ENCODE data around the gene VPS39.
A peak's percentile ranks its signal among the peaks of the same experiment; 100 is the strongest.

VPS39 gene

GRCh38 chr15:42165106-42165505 is 43.0 kb downstream of the VPS39 start:
- no peak for DNase-seq (ENCODE audit: insufficient read length, low spot score)
- no peak for FAIRE-seq
- TF ChIP-seq POLR2A (IDR thresholded peaks at IDR 0.05; ENCODE audit: low read depth, low read length), result no peak
- TF ChIP-seq PAX5 (IDR thresholded peaks at IDR 0.05; ENCODE audit: insufficient read depth, low read length, severe bottlenecking), result no peak
- TF ChIP-seq SPI1 (IDR thresholded peaks at IDR 0.05; ENCODE audit: low read depth, low read length), result no peak
- TF ChIP-seq TAF1 (IDR thresholded peaks at IDR 0.05; ENCODE audit: low read depth, low read length), result no peak
- no peak for TF ChIP-seq POLR2AphosphoS5 (IDR thresholded peaks at IDR 0.05; ENCODE audit: low read depth, low read length)
- TF ChIP-seq POU2F2 (IDR thresholded peaks at IDR 0.05; ENCODE audit: low read depth, low read length), result no peak

GRCh38 chr15:42163947-42164550 is 44.1 kb downstream of the VPS39 start:
- no peak for FAIRE-seq
- TF ChIP-seq POLR2AphosphoS5 (IDR thresholded peaks at IDR 0.05; ENCODE audit: low read depth, low read length) (no peak), POLR2A (IDR thresholded peaks at IDR 0.05; ENCODE audit: low read depth, low read length) (no peak), POU2F2 (IDR thresholded peaks at IDR 0.05; ENCODE audit: low read depth, low read length) (no peak), SPI1 (IDR thresholded peaks at IDR 0.05; ENCODE audit: low read depth, low read length) (no peak)

GRCh38 chr15:42163291-42163690 is 44.8 kb downstream of the VPS39 start:
- FAIRE-seq, result no peak
- no peak for TF ChIP-seq PAX5 (IDR thresholded peaks at IDR 0.05; ENCODE audit: insufficient read depth, low read length, severe bottlenecking)
- no peak for DNase-seq (ENCODE audit: insufficient read length, low spot score)

More at GRCh38 chr15:42163947-42164550, 44.1 kb downstream of the VPS39 start:
- no peak for DNase-seq (ENCODE audit: insufficient read length, low spot score)

GRCh38 chr15:42160136-42160535 is 48.0 kb downstream of the VPS39 start:
- FAIRE-seq, result no peak
- no peak for TF ChIP-seq SPI1 (IDR thresholded peaks at IDR 0.05; ENCODE audit: low read depth, low read length)
- DNase-seq (ENCODE audit: insufficient read length, low spot score), result no peak

GRCh38 chr15:42159381-42160015 is 48.6 kb downstream of the VPS39 start:
- DNase-seq (ENCODE audit: insufficient read length, low spot score) (no peak), FAIRE-seq (no peak)
- no peak for TF ChIP-seq TAF1 (IDR thresholded peaks at IDR 0.05; ENCODE audit: low read depth, low read length)
- no peak for TF ChIP-seq PAX5 (IDR thresholded peaks at IDR 0.05; ENCODE audit: insufficient read depth, low read length, severe bottlenecking)
- TF ChIP-seq POLR2A (IDR thresholded peaks at IDR 0.05; ENCODE audit: low read depth, low read length), result 0 out of 2 replicates have a peak, but pooled peaks have one; percentile 28

GRCh38 chr15:42158941-42159340 is 49.2 kb downstream of the VPS39 start:
- DNase-seq (ENCODE audit: insufficient read length, low spot score) (no peak), FAIRE-seq (no peak)
- no peak for TF ChIP-seq POU2F2 (IDR thresholded peaks at IDR 0.05; ENCODE audit: low read depth, low read length)

GRCh38 chr15:42157981-42158765 is 49.9 kb downstream of the VPS39 start:
- TF ChIP-seq POLR2A (IDR thresholded peaks at IDR 0.05; ENCODE audit: low read depth, low read length) (peak; percentile 34; the same call in 1 of the 2 replicates), SPI1 (IDR thresholded peaks at IDR 0.05; ENCODE audit: low read depth, low read length) (no peak), POU2F2 (IDR thresholded peaks at IDR 0.05; ENCODE audit: low read depth, low read length) (no peak)
- FAIRE-seq (no peak), DNase-seq (ENCODE audit: insufficient read length, low spot score) (no peak)

- FAIRE-seq (no peak), DNase-seq (ENCODE audit: insufficient read length, low spot score) (no peak)
- TF ChIP-seq TAF1 (IDR thresholded peaks at IDR 0.05; ENCODE audit: low read depth, low read length) (no peak), PAX5 (IDR thresholded peaks at IDR 0.05; ENCODE audit: insufficient read depth, low read length, severe bottlenecking) (no peak), SPI1 (IDR thresholded peaks at IDR 0.05; ENCODE audit: low read depth, low read length) (no peak), POLR2AphosphoS5 (IDR thresholded peaks at IDR 0.05; ENCODE audit: low read depth, low read length) (no peak), POLR2A (IDR thresholded peaks at IDR 0.05; ENCODE audit: low read depth, low read length) (no peak), POU2F2 (IDR thresholded peaks at IDR 0.05; ENCODE audit: low read depth, low read length) (no peak)
These were observed 50.7 kb downstream of the VPS39 start for GRCh38 chr15:42157381-42157780.

GRCh38 chr15:42156243-42156922 is 51.7 kb downstream of the VPS39 start, which contains the start of gene PLA2G4F:
PLA2G4F (minus strand) TSS chr15:42156636; CDS start chr15:42156549, 87 bp downstream.
- TF ChIP-seq SPI1 (IDR thresholded peaks at IDR 0.05; ENCODE audit: low read depth, low read length) (no peak), PAX5 (IDR thresholded peaks at IDR 0.05; ENCODE audit: insufficient read depth, low read length, severe bottlenecking) (no peak), POLR2A (IDR thresholded peaks at IDR 0.05; ENCODE audit: low read depth, low read length) (no peak), TAF1 (IDR thresholded peaks at IDR 0.05; ENCODE audit: low read depth, low read length) (no peak), POU2F2 (IDR thresholded peaks at IDR 0.05; ENCODE audit: low read depth, low read length) (no peak), POLR2AphosphoS5 (IDR thresholded peaks at IDR 0.05; ENCODE audit: low read depth, low read length) (no peak)
- DNase-seq (ENCODE audit: insufficient read length, low spot score) (no peak), FAIRE-seq (no peak)

All from GM12891 (cell line).